ENCODE measurements around the gene CATSPERE. TPM values are rescaled to one million over a fixed set of nuclear protein-coding genes. Genes with fewer than 3 reads are reported as not detected.

CATSPERE gene
- total and polyA plus RNA-seq, 10 of the 15 experiments (the other 5 are each of a cell fraction or from before 2014, with no cell fraction given), result 0.04 to 0.24 (median 0.17) TPM; not detected in 3

DNA sequence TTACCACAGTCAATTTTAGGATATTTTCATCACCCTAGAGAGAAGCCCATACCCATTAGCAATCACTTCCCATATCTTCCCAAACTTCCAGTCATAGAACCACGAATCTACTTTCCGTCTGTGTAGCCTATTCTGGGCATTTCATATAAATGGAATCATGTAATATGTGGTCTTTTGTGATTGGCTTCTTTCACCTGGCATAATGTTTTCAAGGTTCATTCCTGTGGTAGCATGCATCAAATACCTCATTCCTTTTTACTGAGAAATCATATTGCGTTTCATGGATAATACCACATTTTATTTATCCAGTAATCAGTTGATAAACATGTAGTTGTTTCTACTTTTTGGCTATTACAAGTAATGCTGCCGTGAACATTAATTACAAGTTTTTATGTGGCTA, 213.4 kb downstream of the CATSPERE start:
- ChIA-PET POLR2A (no interaction called here), SMC1A (ENCODE audit: uncharacterized antibody, unreplicated experiment) (no interaction called here), CTCF (no interaction called here), RAD21 (ENCODE audit: unreplicated experiment) (no interaction called here)
- Histone ChIP-seq H3K4me2 (ENCODE audit: control insufficient read depth, insufficient read depth) (no peak overlapping the region), H3K27me3 (replicated peaks in 1 of 2; ENCODE audit: control insufficient read depth in 2 of 2, insufficient read depth in 2 of 2, low read length in 1 of 2) (no peaks in the 10 kb centered on the region), H3K9ac (ENCODE audit: control insufficient read depth, insufficient read depth, low read length) (no peak overlapping the region), H3K36me3 (ENCODE audit: control insufficient read depth in 2 of 2, insufficient read depth in 2 of 2, low read length in 1 of 2) (no peaks in the 10 kb centered on the region; a peak in 1 of 4 replicates), H3K79me2 (ENCODE audit: control insufficient read depth, insufficient read depth, low read length) (no peaks in the 10 kb centered on the region), H2AFZ (ENCODE audit: control insufficient read depth, low read depth, low read length) (no peak overlapping the region), H3K9me3 (replicated peaks; ENCODE audit: control insufficient read depth, insufficient read depth, low read length) (no peaks in the 10 kb centered on the region), H3K4me3 (no peak overlapping the region), H3K4me1 (ENCODE audit: control insufficient read depth, insufficient read depth, low read length) (no peaks in the 10 kb centered on the region), H3K27ac (ENCODE audit: control insufficient read depth, insufficient read depth) (no peak overlapping the region), H4K20me1 (ENCODE audit: control insufficient read depth, insufficient read depth) (no peaks in the 10 kb centered on the region)
- in situ Hi-C loops (cut with MboI) (no loop called here), intact Hi-C loops (cut with micrococcal nuclease; ENCODE audit: unreplicated experiment) (no loop called here)
- DNase-seq (ENCODE audit: low read depth, low spot score) (no peak), FAIRE-seq (no peak), ATAC-seq (no peak)
- no TSS peak for BruUV-seq (replicated peaks)
- 68% methylated on average over 4 of the region's 4 CpGs for WGBS (ENCODE audit: insufficient coverage, insufficient replicate concordance, low lambda C conversion rate, missing lambda C conversion rate)
- TF ChIP-seq, protein P1, sequence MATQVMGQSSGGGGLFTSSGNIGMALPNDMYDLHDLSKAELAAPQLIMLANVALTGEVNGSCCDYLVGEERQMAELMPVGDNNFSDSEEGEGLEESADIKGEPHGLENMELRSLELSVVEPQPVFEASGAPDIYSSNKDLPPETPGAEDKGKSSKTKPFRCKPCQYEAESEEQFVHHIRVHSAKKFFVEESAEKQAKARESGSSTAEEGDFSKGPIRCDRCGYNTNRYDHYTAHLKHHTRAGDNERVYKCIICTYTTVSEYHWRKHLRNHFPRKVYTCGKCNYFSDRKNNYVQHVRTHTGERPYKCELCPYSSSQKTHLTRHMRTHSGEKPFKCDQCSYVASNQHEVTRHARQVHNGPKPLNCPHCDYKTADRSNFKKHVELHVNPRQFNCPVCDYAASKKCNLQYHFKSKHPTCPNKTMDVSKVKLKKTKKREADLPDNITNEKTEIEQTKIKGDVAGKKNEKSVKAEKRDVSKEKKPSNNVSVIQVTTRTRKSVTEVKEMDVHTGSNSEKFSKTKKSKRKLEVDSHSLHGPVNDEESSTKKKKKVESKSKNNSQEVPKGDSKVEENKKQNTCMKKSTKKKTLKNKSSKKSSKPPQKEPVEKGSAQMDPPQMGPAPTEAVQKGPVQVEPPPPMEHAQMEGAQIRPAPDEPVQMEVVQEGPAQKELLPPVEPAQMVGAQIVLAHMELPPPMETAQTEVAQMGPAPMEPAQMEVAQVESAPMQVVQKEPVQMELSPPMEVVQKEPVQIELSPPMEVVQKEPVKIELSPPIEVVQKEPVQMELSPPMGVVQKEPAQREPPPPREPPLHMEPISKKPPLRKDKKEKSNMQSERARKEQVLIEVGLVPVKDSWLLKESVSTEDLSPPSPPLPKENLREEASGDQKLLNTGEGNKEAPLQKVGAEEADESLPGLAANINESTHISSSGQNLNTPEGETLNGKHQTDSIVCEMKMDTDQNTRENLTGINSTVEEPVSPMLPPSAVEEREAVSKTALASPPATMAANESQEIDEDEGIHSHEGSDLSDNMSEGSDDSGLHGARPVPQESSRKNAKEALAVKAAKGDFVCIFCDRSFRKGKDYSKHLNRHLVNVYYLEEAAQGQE (IDR thresholded peaks at IDR 0.05; ENCODE audit: low read depth, low read length), result no peak
- TF ChIP-seq NR2C2 (IDR thresholded peaks at IDR 0.05; ENCODE audit: borderline replicate concordance, control insufficient read depth, insufficient read length, low read depth) (no peak), EZH2 (IDR thresholded peaks at IDR 0.05; ENCODE audit: borderline replicate concordance, control insufficient read depth, low read depth, low read length) (no peak), TARDBP (IDR thresholded peaks at IDR 0.05; ENCODE audit: borderline replicate concordance) (no peak), NBN (IDR thresholded peaks at IDR 0.05) (no peak), SP1 (IDR thresholded peaks at IDR 0.05; ENCODE audit: low read depth, low read length) (no peak), SIX5 (IDR thresholded peaks at IDR 0.05; ENCODE audit: low read depth, low read length, severe bottlenecking) (no peak), HCFC1 (IDR thresholded peaks at IDR 0.05; ENCODE audit: low read length) (no peak)

All from GM12878 (cell line).